Measurements from ENCODE around the gene LIN7A.

DNA sequence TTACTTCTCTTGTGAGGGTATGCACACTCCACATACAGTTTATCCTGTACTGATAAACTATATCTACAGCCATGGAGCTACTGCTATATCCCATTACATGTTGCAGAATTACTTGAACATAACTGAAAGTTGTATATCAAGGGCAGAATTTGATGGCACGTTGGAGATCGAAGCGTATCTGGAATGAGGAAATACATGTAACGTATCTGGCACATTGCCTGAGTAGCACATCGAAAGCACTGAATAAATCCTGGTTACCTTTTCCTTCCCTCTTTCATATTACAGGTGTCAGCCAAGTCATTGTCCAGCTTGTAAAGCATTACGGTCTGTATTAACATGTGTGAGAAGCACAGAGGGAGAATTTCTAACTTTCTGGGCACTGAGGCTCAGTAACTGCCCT is 42.1 kb upstream of the LIN7A start:
- TF ChIP-seq, protein P1, sequence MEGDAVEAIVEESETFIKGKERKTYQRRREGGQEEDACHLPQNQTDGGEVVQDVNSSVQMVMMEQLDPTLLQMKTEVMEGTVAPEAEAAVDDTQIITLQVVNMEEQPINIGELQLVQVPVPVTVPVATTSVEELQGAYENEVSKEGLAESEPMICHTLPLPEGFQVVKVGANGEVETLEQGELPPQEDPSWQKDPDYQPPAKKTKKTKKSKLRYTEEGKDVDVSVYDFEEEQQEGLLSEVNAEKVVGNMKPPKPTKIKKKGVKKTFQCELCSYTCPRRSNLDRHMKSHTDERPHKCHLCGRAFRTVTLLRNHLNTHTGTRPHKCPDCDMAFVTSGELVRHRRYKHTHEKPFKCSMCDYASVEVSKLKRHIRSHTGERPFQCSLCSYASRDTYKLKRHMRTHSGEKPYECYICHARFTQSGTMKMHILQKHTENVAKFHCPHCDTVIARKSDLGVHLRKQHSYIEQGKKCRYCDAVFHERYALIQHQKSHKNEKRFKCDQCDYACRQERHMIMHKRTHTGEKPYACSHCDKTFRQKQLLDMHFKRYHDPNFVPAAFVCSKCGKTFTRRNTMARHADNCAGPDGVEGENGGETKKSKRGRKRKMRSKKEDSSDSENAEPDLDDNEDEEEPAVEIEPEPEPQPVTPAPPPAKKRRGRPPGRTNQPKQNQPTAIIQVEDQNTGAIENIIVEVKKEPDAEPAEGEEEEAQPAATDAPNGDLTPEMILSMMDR (IDR thresholded peaks at IDR 0.05; ENCODE audit: low read depth, low read length, missing input control): no peak
- no peak for TF ChIP-seq TAF1 (conservative IDR thresholded peaks at IDR 0.05)
- TF ChIP-seq HNF4G (IDR thresholded peaks at IDR 0.05): no peak
